Mucosa of rectum (tissue), 2 donors: ENCODE measurements around the gene CALD1.

ENCODE experiments used
- H3K27ac ChIP-seq, 2 donors: one replicate each; pipeline ENCODE4 v1.7.0; 2013; ENCODE audit warnings: inconsistent platforms in 2 of 2, low read depth in 2 of 2, low read length in 2 of 2
- H3K27me3 ChIP-seq, 2 donors: one replicate each; pipeline ENCODE4 v1.7.0; 2013; ENCODE audit warnings: low read length in 2 of 2; ENCODE audit not compliant: control insufficient read depth in 2 of 2, insufficient read depth in 2 of 2
- H3K36me3 ChIP-seq, 2 donors: one replicate each; pipeline ENCODE4 v1.7.0; 2013; ENCODE audit warnings: low read length in 2 of 2; ENCODE audit not compliant: control insufficient read depth in 2 of 2, insufficient read depth in 2 of 2
- H3K4me1 ChIP-seq, 2 donors: one replicate each; pipeline ENCODE4 v1.7.0; 2013; ENCODE audit warnings: low read length in 2 of 2, mild to moderate bottlenecking in 1 of 2; ENCODE audit not compliant: control insufficient read depth in 2 of 2, insufficient read depth in 2 of 2
- H3K4me3 ChIP-seq, 2 donors: one replicate each; pipeline ENCODE4 v1.7.0; 2013; ENCODE audit warnings: low read length in 2 of 2
- H3K9ac ChIP-seq, 2 donors: one replicate each; pipeline ENCODE4 v1.7.0; 2013; ENCODE audit warnings: low read length in 2 of 2, low read depth in 1 of 2, mild to moderate bottlenecking in 1 of 2
- H3K9me3 ChIP-seq, 2 donors: one replicate each; pipeline ENCODE4 v1.7.0; 2013; ENCODE audit warnings: low read length in 2 of 2; ENCODE audit not compliant: control insufficient read depth in 2 of 2
- donor health status: healthy.
- donor health status: Normal muscosa, but diverticular disease.

Gene CALD1

GRCh38 chr7:134941185-134941900 lies 161.9 kb downstream of the CALD1 start:
- no peaks in the 10 kb centered on the region for H3K9me3 ChIP-seq
- H3K9ac ChIP-seq, result no peak overlapping the region
- no peaks in the 10 kb centered on the region for H3K27me3 ChIP-seq
- no peaks in the 10 kb centered on the region for H3K4me1 ChIP-seq
- no peak overlapping the region for H3K27ac ChIP-seq
- no peaks in the 10 kb centered on the region for H3K36me3 ChIP-seq
- no peak overlapping the region for H3K4me3 ChIP-seq

DNA sequence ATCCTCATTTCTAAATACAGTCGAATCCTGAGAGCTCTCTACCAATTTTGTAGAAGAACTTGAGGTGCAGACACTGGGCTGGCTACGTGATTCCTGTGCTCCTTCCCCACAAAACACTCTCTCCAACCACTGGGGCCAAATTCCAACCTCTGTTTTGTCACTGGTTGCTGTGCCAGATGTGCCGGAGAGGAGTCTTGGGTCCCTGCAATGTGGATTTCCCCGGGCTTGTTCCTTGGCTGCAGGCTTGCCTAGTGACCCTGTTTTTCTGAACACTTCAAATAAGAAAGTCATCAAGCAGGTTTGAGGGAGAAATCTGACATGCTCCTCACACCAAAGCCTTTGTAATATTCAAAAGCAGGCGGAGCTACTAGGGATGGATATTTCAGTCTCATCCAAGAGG lies 162.5 kb downstream of the CALD1 start:
- H3K9me3 ChIP-seq, result no peaks in the 10 kb centered on the region
- no peak overlapping the region for H3K4me3 ChIP-seq
- H3K4me1 ChIP-seq, result no peaks in the 10 kb centered on the region
- no peak overlapping the region for H3K27ac ChIP-seq
- H3K9ac ChIP-seq, result no peak overlapping the region
- no peaks in the 10 kb centered on the region for H3K27me3 ChIP-seq
- no peaks in the 10 kb centered on the region for H3K36me3 ChIP-seq

- H3K9ac ChIP-seq, result no peak overlapping the region
- no peaks in the 10 kb centered on the region for H3K9me3 ChIP-seq
- no peak overlapping the region for H3K4me3 ChIP-seq
- no peaks in the 10 kb centered on the region for H3K4me1 ChIP-seq
- no peaks in the 10 kb centered on the region for H3K36me3 ChIP-seq
- H3K27me3 ChIP-seq, result no peaks in the 10 kb centered on the region
- no peak overlapping the region for H3K27ac ChIP-seq
Measured at GRCh38 chr7:134942690-134943466, 163.4 kb downstream of the CALD1 start.

DNA sequence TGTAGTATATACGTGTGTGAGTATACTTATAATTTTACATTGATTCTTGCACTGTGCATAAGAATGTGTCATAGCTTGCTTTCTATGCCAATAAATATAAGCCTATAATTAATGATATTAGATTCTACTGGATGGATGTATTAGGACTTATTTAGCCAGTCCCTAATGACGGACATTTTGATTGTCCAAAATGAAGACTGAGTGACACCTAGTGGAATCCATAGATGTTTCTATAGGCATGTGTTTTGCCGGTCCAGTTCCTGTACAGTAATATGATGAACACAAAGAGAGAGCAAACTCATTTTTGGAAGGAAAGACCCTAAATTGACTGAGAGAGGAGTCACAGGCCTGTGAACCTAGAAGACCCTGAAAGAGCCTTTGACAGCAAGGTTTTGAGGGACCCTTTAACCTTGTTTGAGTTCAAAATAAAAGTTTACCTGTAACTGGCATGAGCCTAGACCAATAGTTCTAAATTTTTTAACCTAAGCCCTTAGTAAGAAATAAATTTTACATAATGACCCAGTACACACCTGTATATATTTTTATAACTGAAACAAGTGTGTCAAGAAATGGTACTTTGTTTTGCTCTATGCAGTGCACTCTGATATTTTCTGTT lies 164.5 kb downstream of the CALD1 start:
- Histone ChIP-seq H3K4me3 (no peak overlapping the region), H3K27ac (no peak overlapping the region), H3K4me1 (no peaks in the 10 kb centered on the region), H3K9ac (no peak overlapping the region), H3K36me3 (no peaks in the 10 kb centered on the region), H3K9me3 (no peaks in the 10 kb centered on the region), H3K27me3 (no peaks in the 10 kb centered on the region)

DNA sequence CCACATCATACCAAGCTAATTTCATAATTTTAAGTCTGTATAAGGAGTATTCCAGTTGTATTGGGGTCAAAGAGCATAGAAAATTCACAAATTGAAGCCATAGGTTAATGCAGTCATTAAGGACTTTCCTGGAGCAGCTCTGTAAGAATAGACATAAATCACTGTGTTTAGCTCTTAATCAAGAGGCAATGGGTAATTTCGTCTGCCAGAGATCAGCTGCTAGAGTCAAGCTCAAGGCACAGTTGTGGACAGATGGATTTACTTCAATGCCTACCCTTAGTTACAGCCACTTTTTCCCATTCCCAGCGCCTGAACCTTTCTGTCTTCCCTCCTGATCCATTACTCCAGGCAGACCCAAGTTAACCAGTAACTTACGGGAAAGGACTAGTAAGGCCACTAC lies 166.3 kb downstream of the CALD1 start:
- Histone ChIP-seq H3K4me3 (no peak overlapping the region), H3K27me3 (no peaks in the 10 kb centered on the region), H3K27ac (no peak overlapping the region), H3K9ac (no peak overlapping the region), H3K4me1 (no peaks in the 10 kb centered on the region), H3K36me3 (peaks cover 0 to 3% of the 10 kb centered on the region in 2 donors), H3K9me3 (no peaks in the 10 kb centered on the region)

- no peaks in the 10 kb centered on the region for H3K4me1 ChIP-seq
- no peaks in the 10 kb centered on the region for H3K27me3 ChIP-seq
- H3K36me3 ChIP-seq, result peaks cover 0 to 5% of the 10 kb centered on the region in 2 donors
- H3K9me3 ChIP-seq, result no peaks in the 10 kb centered on the region
- no peak overlapping the region for H3K9ac ChIP-seq
- no peak overlapping the region for H3K27ac ChIP-seq
- no peak overlapping the region for H3K4me3 ChIP-seq
Measured at GRCh38 chr7:134946260-134946659, 166.8 kb downstream of the CALD1 start.

GRCh38 chr7:134947329-134947728 lies 167.9 kb downstream of the CALD1 start:
- Histone ChIP-seq H3K4me3 (no peak overlapping the region), H3K4me1 (no peaks in the 10 kb centered on the region), H3K27me3 (no peaks in the 10 kb centered on the region), H3K27ac (no peak overlapping the region), H3K9me3 (no peaks in the 10 kb centered on the region), H3K9ac (no peak overlapping the region), H3K36me3 (peaks cover 0 to 5% of the 10 kb centered on the region in 2 donors)

DNA sequence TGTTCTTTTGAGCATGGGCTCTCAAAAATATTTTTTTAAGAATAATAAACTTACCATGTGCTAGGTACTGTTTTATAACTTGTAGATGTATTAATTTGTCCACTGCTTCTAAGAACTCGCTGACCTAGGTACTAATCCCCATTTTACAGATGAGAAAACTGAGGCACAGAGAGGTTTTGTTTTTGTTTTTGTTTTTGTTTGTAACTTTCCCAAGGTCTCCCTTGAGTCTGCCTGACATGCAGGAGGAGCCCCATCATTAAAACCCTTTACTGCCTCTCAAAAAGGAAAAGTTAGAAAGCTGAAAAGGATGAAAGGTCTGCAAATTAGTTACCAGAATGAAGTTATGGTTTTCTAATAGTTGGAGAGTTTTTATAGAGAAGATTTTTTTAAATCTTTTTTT lies 168.4 kb downstream of the CALD1 start:
- Histone ChIP-seq H3K36me3 (peaks cover 0 to 5% of the 10 kb centered on the region in 2 donors), H3K27ac (no peak overlapping the region), H3K27me3 (no peaks in the 10 kb centered on the region), H3K4me3 (no peak overlapping the region), H3K4me1 (no peaks in the 10 kb centered on the region), H3K9ac (no peak overlapping the region), H3K9me3 (no peaks in the 10 kb centered on the region)

GRCh38 chr7:134948246-134948645 lies 168.8 kb downstream of the CALD1 start:
- H3K27ac ChIP-seq, result no peak overlapping the region
- H3K9ac ChIP-seq, result no peak overlapping the region
- no peaks in the 10 kb centered on the region for H3K9me3 ChIP-seq
- no peaks in the 10 kb centered on the region for H3K27me3 ChIP-seq
- no peaks in the 10 kb centered on the region for H3K4me1 ChIP-seq
- H3K4me3 ChIP-seq, result no peak overlapping the region
- peaks cover 0 to 5% of the 10 kb centered on the region in 2 donors for H3K36me3 ChIP-seq

- H3K36me3 ChIP-seq, result peaks cover 0 to 5% of the 10 kb centered on the region in 2 donors
- H3K9me3 ChIP-seq, result no peaks in the 10 kb centered on the region
- H3K4me3 ChIP-seq, result no peak overlapping the region
- H3K27ac ChIP-seq, result no peak overlapping the region
- H3K9ac ChIP-seq, result no peak overlapping the region
- no peaks in the 10 kb centered on the region for H3K4me1 ChIP-seq
- no peaks in the 10 kb centered on the region for H3K27me3 ChIP-seq
Measured at GRCh38 chr7:134948736-134949135, 169.3 kb downstream of the CALD1 start.
